IPS-NIHi7 (cell line): ENCODE data around the gene IL4.

ENCODE experiments used
- DNase-seq: peaks from one replicate; pipeline ENCODE4 v3.0.0; 2012; ENCODE audit warnings: mixed read lengths; ENCODE audit errors: extremely low spot score

The IL4 gene

DNA sequence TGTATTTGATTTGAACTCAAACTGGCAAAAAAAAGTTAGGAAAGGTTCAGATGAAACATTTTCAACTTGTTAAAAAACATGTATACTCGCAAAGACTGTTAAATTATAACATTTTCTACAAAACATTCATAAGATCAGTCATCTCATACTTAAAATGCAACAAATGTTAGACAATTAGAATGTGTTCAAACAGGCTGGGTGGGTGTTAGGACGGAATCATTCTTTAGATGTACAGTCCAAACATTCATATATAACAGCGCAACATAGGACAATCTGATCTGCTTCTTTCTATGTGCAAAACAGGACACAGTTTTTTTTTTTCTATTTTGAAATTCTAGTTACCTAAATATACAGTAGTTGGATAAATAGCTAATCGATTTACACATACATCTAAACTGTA, 22.2 kb downstream of the IL4 start:
- no peak for DNase-seq

GRCh38 chr5:132704875-132705274, 31.1 kb downstream of the IL4 start:
- no peak for DNase-seq

DNA sequence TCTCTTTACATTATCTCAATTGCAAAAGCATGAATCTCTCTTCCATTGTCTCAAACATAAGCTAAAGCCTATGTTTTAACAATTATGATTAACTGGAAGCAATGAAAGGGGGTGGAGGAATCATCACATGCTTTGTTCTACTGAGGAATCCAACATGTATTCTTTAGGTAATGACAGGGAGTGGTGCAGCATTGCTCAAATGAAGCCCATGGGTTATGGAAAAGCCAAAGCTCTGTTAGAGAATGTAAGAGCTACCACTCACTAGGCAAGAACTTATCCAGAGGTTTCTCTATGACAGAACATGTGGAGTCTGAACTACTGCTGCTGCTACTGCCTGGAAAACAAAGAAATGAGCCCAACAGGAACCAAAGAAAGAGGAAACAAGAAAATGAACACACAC, 34.9 kb downstream of the IL4 start:
- DNase-seq = no peak

DNA sequence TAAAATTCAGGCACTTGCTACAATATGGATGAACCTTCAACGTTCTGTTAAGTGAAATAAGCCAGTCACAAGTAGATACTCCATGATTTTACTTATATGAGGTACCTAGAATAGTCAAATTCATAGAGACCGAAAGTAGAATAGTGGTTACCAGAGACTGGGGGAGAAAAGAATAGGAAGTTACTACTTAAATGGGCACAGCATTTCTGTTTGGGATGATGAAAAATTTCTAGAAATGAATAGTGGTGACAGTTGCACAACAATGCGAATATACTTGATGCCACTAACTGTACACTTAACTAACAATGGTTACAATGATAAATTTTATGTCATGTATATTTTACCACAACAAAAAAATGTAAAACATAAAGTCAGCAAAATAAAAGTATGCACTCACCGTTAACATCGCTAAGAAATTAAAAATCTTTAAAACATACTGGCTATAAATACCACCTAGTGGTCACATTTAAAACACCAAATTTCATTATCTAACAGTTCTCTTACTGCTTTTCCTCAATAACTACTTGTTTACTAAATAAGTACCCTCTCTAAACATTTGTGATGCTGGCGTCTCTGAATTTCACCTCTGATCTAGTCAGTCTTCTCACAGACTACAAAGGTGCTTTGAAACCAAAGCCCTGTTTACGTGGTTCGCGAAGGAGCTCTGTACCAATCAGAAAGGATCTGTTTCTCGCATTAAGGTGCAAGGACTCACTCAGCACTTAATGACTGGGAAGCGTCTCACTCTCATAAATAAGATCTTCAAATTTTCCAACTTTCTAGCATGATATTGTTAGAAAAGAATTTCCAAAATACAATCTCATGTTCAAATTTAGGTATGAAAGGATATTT, 40.9 kb downstream of the IL4 start:
- DNase-seq = no peak

- no peak for DNase-seq
These were observed 44.9 kb downstream of the IL4 start for GRCh38 chr5:132718544-132719312.

GRCh38 chr5:132725745-132726144, 52.0 kb downstream of the IL4 start:
- DNase-seq = no peak

- no peak for DNase-seq
These were observed 56.1 kb downstream of the IL4 start for GRCh38 chr5:132729896-132730295.
